Ishikawa (cell line): ENCODE results near the gene APC.

Experiments used
- CEBPB ChIP-seq: IDR thresholded peaks from 2 replicates; pipeline ENCODE4 v1.6.1; 2012
- CREB1 ChIP-seq: IDR thresholded peaks from 2 replicates; pipeline ENCODE4 v1.6.1; 2012; ENCODE audit warnings: low read depth
- EGR1 ChIP-seq: IDR thresholded peaks from 2 replicates; pipeline ENCODE4 v1.6.1; 2012
- EP300 ChIP-seq: IDR thresholded peaks from 2 replicates; pipeline ENCODE4 v1.6.1; 2012; ENCODE audit warnings: borderline replicate concordance
- FOXM1 ChIP-seq: IDR thresholded peaks from 2 replicates; pipeline ENCODE4 v1.6.1; 2012; ENCODE audit warnings: low read depth, borderline replicate concordance
- MAX ChIP-seq: IDR thresholded peaks from 2 replicates; pipeline ENCODE4 v1.6.1; 2012
- NFIC ChIP-seq: IDR thresholded peaks from 2 replicates; pipeline ENCODE4 v1.6.1; 2012
- RAD21 ChIP-seq: IDR thresholded peaks from 2 replicates; pipeline ENCODE4 v1.6.1; 2012; ENCODE audit warnings: low read depth
- REST ChIP-seq: IDR thresholded peaks from 2 replicates; pipeline ENCODE4 v1.6.1; 2012; ENCODE audit warnings: low read depth, mild to moderate bottlenecking
- TAF1 ChIP-seq: IDR thresholded peaks from 2 replicates; pipeline ENCODE4 v1.6.1; 2012; ENCODE audit warnings: low read depth, mild to moderate bottlenecking
- TCF12 ChIP-seq: IDR thresholded peaks from 2 replicates; pipeline ENCODE4 v1.6.1; 2012; ENCODE audit warnings: low read depth
- TEAD4 ChIP-seq: IDR thresholded peaks from 2 replicates; pipeline ENCODE4 v1.6.1; 2012
- USF1 ChIP-seq: IDR thresholded peaks from 2 replicates; pipeline ENCODE4 v1.6.1; 2012
- YY1 ChIP-seq: IDR thresholded peaks from 2 replicates; pipeline ENCODE4 v1.6.1; 2012; ENCODE audit warnings: low read depth
- ZBTB7A ChIP-seq: IDR thresholded peaks from 2 replicates; pipeline ENCODE4 v1.6.1; 2012; ENCODE audit warnings: low read depth

APC gene

GRCh38 chr5:112743631-112744030 is 5.9 kb downstream of the APC start:
- TF ChIP-seq EP300, result no peak
- no peak for TF ChIP-seq FOXM1
- no peak for TF ChIP-seq TEAD4
- TF ChIP-seq TCF12, result no peak
- no peak for TF ChIP-seq YY1
- TF ChIP-seq CREB1, result no peak
- no peak for TF ChIP-seq TAF1
- no peak for TF ChIP-seq USF1
- TF ChIP-seq RAD21, result no peak
- TF ChIP-seq ZBTB7A, result no peak
- no peak for TF ChIP-seq MAX
- TF ChIP-seq REST, result no peak
- TF ChIP-seq NFIC, result no peak
- TF ChIP-seq CEBPB, result no peak
- no peak for TF ChIP-seq EGR1

- TF ChIP-seq REST, result no peak
- no peak for TF ChIP-seq EGR1
- no peak for TF ChIP-seq FOXM1
- TF ChIP-seq NFIC, result no peak
- TF ChIP-seq YY1, result no peak
- TF ChIP-seq TAF1, result no peak
- no peak for TF ChIP-seq CEBPB
- no peak for TF ChIP-seq ZBTB7A
- no peak for TF ChIP-seq EP300
- TF ChIP-seq CREB1, result no peak
- TF ChIP-seq USF1, result no peak
- TF ChIP-seq TEAD4, result no peak
These were observed 14.7 kb downstream of the APC start for GRCh38 chr5:112752335-112752734.

- TF ChIP-seq RAD21 (no peak), TCF12 (no peak), FOXM1 (no peak), NFIC (no peak), ZBTB7A (no peak), EP300 (no peak), USF1 (no peak), REST (no peak), TAF1 (no peak), CREB1 (no peak), TEAD4 (no peak), MAX (no peak), CEBPB (no peak), YY1 (no peak), EGR1 (no peak)
These were observed 18.0 kb downstream of the APC start for GRCh38 chr5:112755703-112756102.

GRCh38 chr5:112757468-112758208 is 20.0 kb downstream of the APC start:
- peak; percentile 80 for TF ChIP-seq RAD21
- no peak for TF ChIP-seq REST
